Left lung (tissue), 10 donors: ENCODE results near the gene FRMD4A. TPM values are rescaled to one million over a fixed set of nuclear protein-coding genes. Genes with fewer than 3 reads are reported as not detected.

Source experiments
- ATAC-seq: fragments of 200-7000 bp; cut with Tn5 transposase; one replicate; pipeline ENCODE4 v1.9.1; 2020; ENCODE audit warnings: moderate library complexity
- DNase-seq, 4 donors: peaks; one replicate each; pipeline ENCODE4 v3.0.0-alpha.2; 2013 to 2020
- H3K27ac ChIP-seq, 2 donors: fragments of 200-600 bp; sonication (generic) in 1 of 2; one replicate each; pipeline versions ENCODE4 v1.5.0 to v1.8.0; 2020 to 2021
- H3K27me3 ChIP-seq, 2 donors: fragments of 200-600 bp; sonication (generic) in 1 of 2; one replicate each; pipeline versions ENCODE4 v1.5.0 to v1.8.0; 2020 to 2021
- H3K36me3 ChIP-seq, 2 donors: fragments of 200-600 bp; sonication (generic) in 1 of 2; one replicate each; pipeline versions ENCODE4 v1.5.0 to v1.8.0; 2020 to 2021
- H3K4me1 ChIP-seq, 2 donors: fragments of 200-600 bp; one replicate each; pipeline ENCODE4 v1.8.0; 2021
- H3K4me3 ChIP-seq, 2 donors: fragments of 200-600 bp; sonication (generic) in 1 of 2; one replicate each; pipeline versions ENCODE4 v1.5.0 to v1.8.0; 2020 to 2021; ENCODE audit warnings: mild to moderate bottlenecking in 1 of 2
- H3K9me3 ChIP-seq, 2 donors: fragments of 200-600 bp; sonication (generic) in 1 of 2; one replicate each; pipeline versions ENCODE4 v1.5.0 to v1.8.0; 2020 to 2021
- CTCF ChIP-seq, 2 donors: fragments of 200-600 bp; sonication (generic) in 1 of 2; IDR thresholded peaks; one replicate each; pipeline versions ENCODE4 v1.5.0 to v1.8.0; 2021; ENCODE audit warnings: antibody characterized with exemption in 2 of 2
- intact Hi-C, 2 donors: fragments of 100-400 bp; cut with DNase I; formaldehyde crosslinking; loops; one replicate each; pipeline versions ENCODE4 v1.11.2 to v1.14.2; 2022
- polyA plus RNA-seq, 6 donors: library from polyadenylated mRNA; unstranded; fragments of 120-200 nt; gene quantifications; one replicate each; pipeline ENCODE4 v1.2.1, GENCODE V29; 2013; ENCODE audit not compliant: insufficient read length in 6 of 6
- total RNA-seq, 2 donors: library from RNA; stranded (reverse); fragmentation: NEBNext Ultra II Directional; extraction: Animal tissue kit (Norgen Biotek cat#: 25700); gene quantifications; one replicate each; pipeline ENCODE4 v1.2.1, GENCODE V29; 2021
- donor health status: DM: no; HTN: yes; CAD: no.
- donor health status: DM: no; HTN: no; CAD: no.

FRMD4A gene
- total and polyA plus RNA-seq, 8 donors: 33.9 to 62.8 (median 57.0) TPM

DNA sequence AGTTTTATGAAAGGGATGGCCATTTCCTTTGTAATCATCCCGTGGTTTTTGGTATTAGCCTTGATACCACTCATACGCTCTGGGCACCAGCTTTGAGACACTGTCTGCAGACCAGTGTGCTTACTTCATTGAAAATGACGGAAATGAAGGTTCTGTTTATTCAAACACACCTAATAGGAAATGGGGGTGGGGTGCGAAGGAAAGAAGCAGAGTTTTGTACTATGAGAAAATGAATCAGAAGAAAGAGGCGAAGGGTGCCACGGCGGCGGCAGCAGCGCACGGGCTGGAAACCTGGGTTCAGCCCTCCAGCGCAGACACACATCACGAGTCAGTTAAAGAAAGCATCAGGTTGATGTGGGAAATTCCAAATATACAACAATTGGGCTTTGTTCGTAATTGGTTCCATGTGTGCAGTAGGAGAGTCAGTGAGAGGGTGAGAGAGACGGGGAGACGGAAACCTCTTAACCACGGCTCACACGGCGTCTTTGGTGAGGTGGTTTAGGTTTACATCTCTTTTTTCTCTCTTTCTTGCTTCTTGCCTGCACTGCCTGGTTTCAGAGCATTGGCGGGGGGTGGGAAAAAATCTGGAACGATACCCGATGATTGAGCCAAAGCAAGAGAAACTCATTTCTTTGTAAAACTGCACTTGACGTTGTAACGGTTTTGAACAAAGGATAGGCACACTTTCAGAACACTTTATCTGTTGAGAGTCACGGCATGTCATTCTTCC lies 321.2 kb downstream of the FRMD4A start:
- Histone ChIP-seq H3K27me3 (peaks cover 0 to 26% of the 10 kb centered on the region in 2 donors), H3K4me1 (peaks cover 0 to 17% of the 10 kb centered on the region in 2 donors), H3K9me3 (no peaks in the 10 kb centered on the region), H3K36me3 (no peaks in the 10 kb centered on the region), H3K27ac (peak overlapping the region; percentile 45 to 54), H3K4me3 (peak overlapping the region; percentile 13)
- DNase-seq (peak in 1 of 4 donors; percentile 36), ATAC-seq (peak; percentile 32)
- intact Hi-C loops: no loop called here
- TF ChIP-seq CTCF (IDR thresholded peaks at IDR 0.05): no peak

- DNase-seq (no peak), ATAC-seq (no peak)
- H3K4me3 ChIP-seq: peak overlapping the region; percentile 13
- peaks cover 0 to 26% of the 10 kb centered on the region in 2 donors for H3K27me3 ChIP-seq
- H3K36me3 ChIP-seq: no peaks in the 10 kb centered on the region
- peaks cover 0 to 17% of the 10 kb centered on the region in 2 donors for H3K4me1 ChIP-seq
- intact Hi-C loops: no loop called here
- TF ChIP-seq CTCF (IDR thresholded peaks at IDR 0.05): no peak
- H3K27ac ChIP-seq: no peak overlapping the region
- H3K9me3 ChIP-seq: no peaks in the 10 kb centered on the region
Observed at GRCh38 chr10:14008740-14009080, 322.0 kb downstream of the FRMD4A start.

DNA sequence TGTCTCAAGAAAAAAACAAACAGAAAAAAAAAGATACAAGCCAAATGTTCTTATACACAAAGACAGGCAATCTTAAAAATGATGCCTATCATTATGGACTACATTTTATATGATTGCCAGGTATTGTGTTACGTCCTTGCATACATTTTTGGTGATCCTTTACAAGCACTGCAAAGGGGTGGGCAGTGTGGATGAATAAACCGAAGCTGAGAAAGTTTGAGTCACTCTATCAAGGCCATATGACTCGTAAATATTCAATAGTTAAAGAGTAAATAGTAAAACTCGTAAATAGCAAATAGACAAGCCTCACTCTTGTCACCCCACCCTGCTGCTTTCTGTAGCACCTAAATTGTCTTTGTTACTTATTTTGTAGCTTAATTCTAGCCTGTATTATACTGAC lies 326.2 kb downstream of the FRMD4A start:
- Histone ChIP-seq H3K4me3 (no peak overlapping the region), H3K9me3 (no peaks in the 10 kb centered on the region), H3K27me3 (peaks cover 0 to 13% of the 10 kb centered on the region in 2 donors), H3K27ac (no peak overlapping the region), H3K4me1 (peaks cover 0 to 7% of the 10 kb centered on the region in 2 donors), H3K36me3 (no peaks in the 10 kb centered on the region)
- ATAC-seq (no peak), DNase-seq (no peak)
- intact Hi-C loops: no loop called here
- no peak for TF ChIP-seq CTCF (IDR thresholded peaks at IDR 0.05)

DNA sequence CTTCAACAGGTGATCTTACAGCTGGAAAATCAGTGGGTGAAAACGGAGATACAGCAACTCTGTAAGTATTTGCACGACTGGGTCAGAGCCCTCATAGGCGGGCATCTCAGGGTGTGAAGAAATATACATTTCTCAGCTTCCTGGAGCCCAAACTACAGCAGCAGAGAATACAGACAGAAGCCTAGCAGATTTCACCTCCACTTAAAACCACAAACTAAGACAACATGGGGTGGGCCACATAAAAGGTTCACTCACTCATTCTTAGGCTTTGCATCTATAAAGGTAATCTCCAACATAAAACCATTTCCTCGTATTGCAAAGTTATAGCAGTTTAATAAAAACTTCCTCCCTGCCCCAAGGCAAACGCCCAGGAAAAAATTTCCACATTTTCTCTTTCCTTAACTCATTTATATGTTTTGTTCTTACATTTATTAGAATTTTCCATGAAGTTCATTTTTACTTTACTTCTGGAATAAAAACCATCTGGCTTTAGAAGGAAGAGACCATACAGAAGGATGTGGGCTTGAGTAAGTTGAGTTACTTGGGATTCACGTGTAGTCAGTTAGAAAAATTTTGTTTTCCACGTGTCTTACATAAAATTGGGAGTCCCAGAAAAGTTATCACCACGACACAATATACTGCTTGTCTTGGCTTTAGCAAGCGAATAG lies 327.1 kb downstream of the FRMD4A start:
- Histone ChIP-seq H3K27ac (no peak overlapping the region), H3K9me3 (no peaks in the 10 kb centered on the region), H3K4me1 (peaks cover 0 to 6% of the 10 kb centered on the region in 2 donors), H3K4me3 (no peak overlapping the region), H3K27me3 (peaks cover 0 to 6% of the 10 kb centered on the region in 2 donors), H3K36me3 (no peaks in the 10 kb centered on the region)
- intact Hi-C loops: no loop called here
- no peak for TF ChIP-seq CTCF (IDR thresholded peaks at IDR 0.05)
- no peak for ATAC-seq
- DNase-seq: no peak

GRCh38 chr10:14001298-14002040 lies 329.3 kb downstream of the FRMD4A start:
- H3K4me3 ChIP-seq: no peak overlapping the region
- DNase-seq: no peak
- intact Hi-C loops: no loop called here
- H3K4me1 ChIP-seq: no peaks in the 10 kb centered on the region
- ATAC-seq: no peak
- no peaks in the 10 kb centered on the region for H3K27me3 ChIP-seq
- H3K27ac ChIP-seq: no peak overlapping the region
- no peak for TF ChIP-seq CTCF (IDR thresholded peaks at IDR 0.05)
- H3K9me3 ChIP-seq: no peaks in the 10 kb centered on the region
- H3K36me3 ChIP-seq: no peaks in the 10 kb centered on the region
